HEK293 (cell line): ENCODE measurements around the gene ASMTL.

Source experiments
- CTCF ChIA-PET: fragments of 350-600 bp; formaldehyde crosslinking; extraction: SDS; loops from one replicate; lab custom pipeline; 2021; ENCODE audit warnings: antibody characterized with exemption; lab: Yijun Ruan, JAX
- POLR2A ChIA-PET: fragments of 300-600 bp; formaldehyde crosslinking; extraction: SDS; loops from one replicate; lab custom pipeline; 2020; ENCODE audit warnings: antibody characterized with exemption, inconsistent platforms; lab: Yijun Ruan, JAX
- H3K27ac ChIP-seq: fragments of 200-500 bp; sonication (Bioruptor generic); 2 replicates; pipeline ENCODE4 v1.5.1; 2014; ENCODE audit warnings: low read depth, low read length, control low read depth, inconsistent platforms; ENCODE audit errors: extremely low read depth
- H3K36me3 ChIP-seq, 2 experiments: fragments of 200-500 bp in 1 of 2; sonication (Bioruptor generic) in 1 of 2; 1 replicate in 1 of 2; 2 replicates in 1 of 2; pipeline ENCODE4 v1.5.1; 2014 to 2017; ENCODE audit warnings: inconsistent platforms in 2 of 2, low read length in 2 of 2; ENCODE audit not compliant: control insufficient read depth in 2 of 2, insufficient read depth in 1 of 2
- H3K4me1 ChIP-seq: fragments of 200-500 bp; sonication (Bioruptor generic); 2 replicates; pipeline ENCODE4 v1.5.1; 2014; ENCODE audit warnings: mild to moderate bottlenecking, low read length, inconsistent platforms; ENCODE audit not compliant: control insufficient read depth, insufficient read depth
- H3K4me3 ChIP-seq: 2 replicates; pipeline ENCODE4 v1.5.1; 2011; ENCODE audit warnings: low read depth, mild to moderate bottlenecking, control low read depth, low read length, moderate library complexity
- H3K9me3 ChIP-seq: fragments of 200-500 bp; sonication (Bioruptor generic); 2 replicates; pipeline ENCODE4 v1.5.1; 2014; ENCODE audit warnings: low read depth, low read length, inconsistent platforms; ENCODE audit not compliant: control insufficient read depth, insufficient read depth
- EGR2 ChIP-seq: fragments of 450-650 bp; formaldehyde crosslinking; IDR thresholded peaks from 2 replicates; pipeline ENCODE4 v1.5.1; 2016; ENCODE audit warnings: low read depth, missing biosample characterization, missing genetic modification characterization
- KLF10 ChIP-seq: fragments of 450-650 bp; IDR thresholded peaks from 2 replicates; pipeline ENCODE4 v1.5.1; 2018; ENCODE audit warnings: missing biosample characterization, mild to moderate bottlenecking, missing genetic modification characterization
- KLF16 ChIP-seq: fragments of 450-650 bp; formaldehyde crosslinking; IDR thresholded peaks from 2 replicates; pipeline ENCODE4 v1.5.1; 2017; ENCODE audit warnings: missing biosample characterization, missing genetic modification characterization
- MEIS1 ChIP-seq: sonication (generic); formaldehyde crosslinking; IDR thresholded peaks from 2 replicates; pipeline ENCODE4 v1.8.1; 2022; ENCODE audit warnings: missing genetic modification reagents, mild to moderate bottlenecking, borderline replicate concordance
- PRDM10 ChIP-seq: fragments of 450-650 bp; formaldehyde crosslinking; IDR thresholded peaks from 2 replicates; pipeline ENCODE4 v1.5.1; 2016; ENCODE audit warnings: missing biosample characterization, missing genetic modification characterization
- ZBTB44 ChIP-seq: fragments of 450-650 bp; IDR thresholded peaks from 2 replicates; pipeline ENCODE4 v1.5.1; 2018; ENCODE audit warnings: missing biosample characterization, mild to moderate bottlenecking, missing genetic modification characterization
- ZNF175 ChIP-seq: fragments of 450-650 bp; formaldehyde crosslinking; IDR thresholded peaks from 2 replicates; pipeline ENCODE4 v1.5.1; 2016; ENCODE audit warnings: missing biosample characterization, missing genetic modification characterization
- ZNF211 ChIP-seq: fragments of 450-650 bp; formaldehyde crosslinking; IDR thresholded peaks from 2 replicates; pipeline ENCODE4 v1.5.1; 2016; ENCODE audit warnings: low read depth, missing biosample characterization, missing genetic modification characterization
- ZNF311 ChIP-seq: fragments of 450-650 bp; formaldehyde crosslinking; IDR thresholded peaks from 2 replicates; pipeline ENCODE4 v1.5.1; 2017; ENCODE audit warnings: missing biosample characterization, missing genetic modification characterization, borderline replicate concordance
- ZNF350 ChIP-seq: fragments of 450-650 bp; formaldehyde crosslinking; IDR thresholded peaks from 2 replicates; pipeline ENCODE4 v1.5.0; 2017; ENCODE audit warnings: missing biosample characterization, mild to moderate bottlenecking, missing genetic modification characterization
- ZNF530 ChIP-seq: fragments of 450-650 bp; formaldehyde crosslinking; IDR thresholded peaks from 2 replicates; pipeline ENCODE4 v1.5.1; 2016; ENCODE audit warnings: low read depth, missing biosample characterization, missing genetic modification characterization
- ZNF580 ChIP-seq: fragments of 450-650 bp; formaldehyde crosslinking; IDR thresholded peaks from 2 replicates; pipeline ENCODE4 v1.5.1; 2016; ENCODE audit warnings: missing biosample characterization, missing genetic modification characterization
- ZNF639 ChIP-seq: fragments of 450-650 bp; formaldehyde crosslinking; IDR thresholded peaks from 2 replicates; pipeline ENCODE4 v1.5.1; 2016; ENCODE audit warnings: missing biosample characterization, missing genetic modification characterization
- ZNF777 ChIP-seq: fragments of 450-650 bp; formaldehyde crosslinking; IDR thresholded peaks from 2 replicates; pipeline ENCODE4 v1.5.1; 2017; ENCODE audit warnings: missing biosample characterization, missing genetic modification characterization, borderline replicate concordance
- ZNF785 ChIP-seq: fragments of 450-650 bp; formaldehyde crosslinking; IDR thresholded peaks from 2 replicates; pipeline ENCODE4 v1.5.1; 2016; ENCODE audit warnings: missing biosample characterization, missing genetic modification characterization
- ZSCAN4 ChIP-seq: fragments of 450-650 bp; formaldehyde crosslinking; IDR thresholded peaks from 2 replicates; pipeline ENCODE4 v1.5.1; 2017; ENCODE audit warnings: missing biosample characterization, missing genetic modification characterization
- ZXDB ChIP-seq: fragments of 450-650 bp; formaldehyde crosslinking; IDR thresholded peaks from 2 replicates; pipeline ENCODE4 v1.5.1; 2016; ENCODE audit warnings: missing biosample characterization, missing genetic modification characterization
- TF ChIP-seq, protein P1 (sequence below): fragments of 450-650 bp; formaldehyde crosslinking; IDR thresholded peaks from 2 replicates; pipeline ENCODE4 v1.5.1; 2017; ENCODE audit warnings: missing biosample characterization, missing genetic modification characterization
- TF ChIP-seq, protein P2 (sequence below): fragments of 450-650 bp; formaldehyde crosslinking; IDR thresholded peaks from 2 replicates; pipeline ENCODE4 v1.5.1; 2016; ENCODE audit warnings: missing biosample characterization, missing genetic modification characterization, borderline replicate concordance

The ASMTL gene

DNA sequence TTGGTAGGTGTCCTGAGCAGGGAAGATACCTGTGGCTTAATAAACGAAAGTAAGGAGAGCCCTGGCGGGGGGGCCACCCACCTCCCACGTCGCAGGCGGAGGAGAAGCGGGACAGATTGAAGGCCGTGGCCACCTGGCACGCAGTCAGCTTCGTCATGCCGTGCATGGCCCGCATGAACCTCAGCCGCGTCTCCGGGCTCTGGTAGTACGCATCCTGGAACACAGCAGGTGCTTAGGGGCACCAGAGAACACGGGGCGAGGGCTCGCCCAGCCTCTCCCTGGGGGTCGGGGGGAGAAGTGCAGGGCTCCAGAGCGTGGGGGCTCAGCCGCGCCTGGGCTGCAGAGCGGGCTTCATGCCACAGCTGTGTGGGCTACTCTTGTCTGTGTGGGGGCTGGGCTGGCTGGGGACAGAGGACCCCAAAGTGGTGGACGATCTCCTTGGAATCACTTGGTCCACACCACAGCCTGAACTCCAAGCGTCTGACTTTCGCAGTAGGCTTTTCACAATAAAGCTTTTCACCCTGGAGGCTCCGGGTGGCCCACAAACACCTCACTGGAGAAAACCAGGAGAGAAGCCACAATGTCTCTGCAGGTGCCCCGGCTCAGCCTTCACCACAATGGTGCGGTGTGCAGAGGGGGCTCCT lies 33.7 kb downstream of the ASMTL start:
- H3K4me3 ChIP-seq: no peak overlapping the region
- peaks cover 13 to 41% of the 10 kb centered on the region in 2 experiments; a peak in 2 of 3 replicates for H3K36me3 ChIP-seq
- 0 out of 2 replicates have a peak, but pooled peaks have one; percentile 6 for TF ChIP-seq MEIS1 (CRISPR knock-in tag)
- TF ChIP-seq ZSCAN4: no peak
- H3K9me3 ChIP-seq: no peaks in the 10 kb centered on the region; the same call in 1 of the 2 replicates
- no peak overlapping the region for H3K27ac ChIP-seq
- no peaks in the 10 kb centered on the region for H3K4me1 ChIP-seq
- POLR2A ChIA-PET: no interaction called here
- CTCF ChIA-PET: no interaction called here

GRCh38 chrX:1417921-1418771 lies 34.6 kb downstream of the ASMTL start:
- CTCF ChIA-PET: no interaction called here
- peaks cover 13 to 50% of the 10 kb centered on the region in 2 experiments; a peak in 2 of 3 replicates for H3K36me3 ChIP-seq
- H3K27ac ChIP-seq: no peak overlapping the region
- no peak overlapping the region for H3K4me3 ChIP-seq
- POLR2A ChIA-PET: no interaction called here
- no peaks in the 10 kb centered on the region; the same call in 1 of the 2 replicates for H3K9me3 ChIP-seq
- no peaks in the 10 kb centered on the region for H3K4me1 ChIP-seq
- no peak for TF ChIP-seq KLF16
- TF ChIP-seq ZNF639 (tag by site-specific recombination): peak; percentile 60
- no peak for TF ChIP-seq ZNF311
- TF ChIP-seq ZNF785 (tag by site-specific recombination): no peak
- TF ChIP-seq KLF10 (tag by site-specific recombination): no peak
- TF ChIP-seq ZXDB (tag by site-specific recombination): 0 out of 2 replicates have a peak, but pooled peaks have one; percentile 26
- no peak for TF ChIP-seq EGR2 (tag by site-specific recombination)
- no peak for TF ChIP-seq PRDM10 (tag by site-specific recombination)
- no peak for TF ChIP-seq ZNF777 (tag by site-specific recombination)
- TF ChIP-seq, protein P1, sequence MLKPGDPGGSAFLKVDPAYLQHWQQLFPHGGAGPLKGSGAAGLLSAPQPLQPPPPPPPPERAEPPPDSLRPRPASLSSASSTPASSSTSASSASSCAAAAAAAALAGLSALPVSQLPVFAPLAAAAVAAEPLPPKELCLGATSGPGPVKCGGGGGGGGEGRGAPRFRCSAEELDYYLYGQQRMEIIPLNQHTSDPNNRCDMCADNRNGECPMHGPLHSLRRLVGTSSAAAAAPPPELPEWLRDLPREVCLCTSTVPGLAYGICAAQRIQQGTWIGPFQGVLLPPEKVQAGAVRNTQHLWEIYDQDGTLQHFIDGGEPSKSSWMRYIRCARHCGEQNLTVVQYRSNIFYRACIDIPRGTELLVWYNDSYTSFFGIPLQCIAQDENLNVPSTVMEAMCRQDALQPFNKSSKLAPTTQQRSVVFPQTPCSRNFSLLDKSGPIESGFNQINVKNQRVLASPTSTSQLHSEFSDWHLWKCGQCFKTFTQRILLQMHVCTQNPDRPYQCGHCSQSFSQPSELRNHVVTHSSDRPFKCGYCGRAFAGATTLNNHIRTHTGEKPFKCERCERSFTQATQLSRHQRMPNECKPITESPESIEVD: no peak
- TF ChIP-seq, protein P2, sequence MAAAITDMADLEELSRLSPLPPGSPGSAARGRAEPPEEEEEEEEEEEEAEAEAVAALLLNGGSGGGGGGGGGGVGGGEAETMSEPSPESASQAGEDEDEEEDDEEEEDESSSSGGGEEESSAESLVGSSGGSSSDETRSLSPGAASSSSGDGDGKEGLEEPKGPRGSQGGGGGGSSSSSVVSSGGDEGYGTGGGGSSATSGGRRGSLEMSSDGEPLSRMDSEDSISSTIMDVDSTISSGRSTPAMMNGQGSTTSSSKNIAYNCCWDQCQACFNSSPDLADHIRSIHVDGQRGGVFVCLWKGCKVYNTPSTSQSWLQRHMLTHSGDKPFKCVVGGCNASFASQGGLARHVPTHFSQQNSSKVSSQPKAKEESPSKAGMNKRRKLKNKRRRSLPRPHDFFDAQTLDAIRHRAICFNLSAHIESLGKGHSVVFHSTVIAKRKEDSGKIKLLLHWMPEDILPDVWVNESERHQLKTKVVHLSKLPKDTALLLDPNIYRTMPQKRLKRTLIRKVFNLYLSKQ (tag by site-specific recombination): no peak
- TF ChIP-seq ZNF350 (tag by site-specific recombination): no peak
- no peak for TF ChIP-seq ZNF530 (tag by site-specific recombination)
- TF ChIP-seq ZNF211 (tag by site-specific recombination): no peak
- TF ChIP-seq ZNF175 (tag by site-specific recombination): no peak
- TF ChIP-seq ZNF580 (tag by site-specific recombination): peak; percentile 91
- no peak for TF ChIP-seq ZBTB44 (tag by site-specific recombination)
